Left ventricle myocardium inferior (tissue), 1 donor: ENCODE measurements around the gene ISLR2. TPM values are rescaled to one million over a fixed set of nuclear protein-coding genes. Genes with fewer than 3 reads are reported as not detected.

ENCODE experiments used
- DNase-seq: peaks from one replicate; pipeline ENCODE4 v3.0.0-alpha.2; 2020
- H3K27ac ChIP-seq: fragments of 200-600 bp; replicated peaks from 2 replicates; pipeline ENCODE4 v1.8.0; 2021
- H3K27me3 ChIP-seq: fragments of 200-600 bp; 2 replicates; pipeline ENCODE4 v1.8.0; 2021; ENCODE audit warnings: low read depth
- H3K36me3 ChIP-seq: fragments of 200-600 bp; 2 replicates; pipeline ENCODE4 v1.8.0; 2021
- H3K4me1 ChIP-seq: fragments of 200-600 bp; 2 replicates; pipeline ENCODE4 v1.8.0; 2021
- H3K4me3 ChIP-seq: fragments of 200-600 bp; 2 replicates; pipeline ENCODE4 v1.8.0; 2021; ENCODE audit warnings: mild to moderate bottlenecking, moderate library complexity
- H3K9me3 ChIP-seq: fragments of 200-600 bp; replicated peaks from 2 replicates; pipeline ENCODE4 v1.8.0; 2021
- CTCF ChIP-seq: fragments of 200-600 bp; IDR thresholded peaks from 2 replicates; pipeline ENCODE4 v1.8.0; 2021; ENCODE audit warnings: antibody characterized with exemption, mild to moderate bottlenecking, borderline replicate concordance
- intact Hi-C: fragments of 100-400 bp; cut with micrococcal nuclease; formaldehyde crosslinking; loops from one replicate; pipeline ENCODE4 v1.11.0; 2022
- total RNA-seq: library from RNA; stranded (reverse); fragmentation: NEBNext Ultra II Directional; extraction: Animal tissue kit (Norgen Biotek cat#: 25700); gene quantifications from one replicate; pipeline ENCODE4 v1.2.1, GENCODE V29; 2021
- donor health status: DM: no; HTN: yes; CAD: no; lungs with severe emphysema.

Gene ISLR2
- total RNA-seq, 1 donor from 2014 or later = 2.6 TPM

GRCh38 chr15:74123131-74123429, 7.3 kb upstream of the ISLR2 start:
- Histone ChIP-seq H3K27me3 (peaks cover 79% of the 10 kb centered on the region), H3K36me3 (no peaks in the 10 kb centered on the region), H3K4me1 (peaks cover 10% of the 10 kb centered on the region), H3K27ac (no peak overlapping the region), H3K4me3 (no peak overlapping the region), H3K9me3 (no peaks in the 10 kb centered on the region)
- no peak for TF ChIP-seq CTCF
- DNase-seq = no peak
- intact Hi-C loops = no loop called here

DNA sequence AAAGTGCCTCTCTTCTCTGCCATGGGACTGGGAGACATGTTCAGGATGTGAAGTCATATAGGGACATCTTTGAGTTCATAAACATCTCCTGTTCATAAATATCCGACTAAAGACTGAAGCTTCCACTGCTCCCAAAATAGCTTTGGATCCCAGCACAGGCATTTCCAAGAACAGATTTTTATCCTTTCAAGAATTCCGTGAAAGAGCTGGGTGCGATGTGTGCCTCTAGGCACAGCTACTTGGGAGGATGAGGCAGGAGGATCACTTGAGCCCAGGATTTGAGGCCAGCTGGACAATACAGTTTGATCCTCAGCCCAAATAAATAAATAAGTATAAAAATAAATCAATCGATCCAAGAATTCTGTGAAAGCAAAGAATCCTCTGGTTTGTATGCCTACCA, 6.7 kb upstream of the ISLR2 start:
- Histone ChIP-seq H3K9me3 (no peaks in the 10 kb centered on the region), H3K27me3 (peaks cover 85% of the 10 kb centered on the region), H3K27ac (no peak overlapping the region), H3K4me1 (peaks cover 15% of the 10 kb centered on the region), H3K36me3 (no peaks in the 10 kb centered on the region), H3K4me3 (no peak overlapping the region)
- TF ChIP-seq CTCF = no peak
- DNase-seq = no peak
- intact Hi-C loops = no loop called here

- DNase-seq = no peak
- Histone ChIP-seq H3K27ac (no peak overlapping the region), H3K4me3 (no peak overlapping the region), H3K27me3 (peaks cover 90% of the 10 kb centered on the region), H3K4me1 (peaks cover 21% of the 10 kb centered on the region), H3K36me3 (no peaks in the 10 kb centered on the region), H3K9me3 (no peaks in the 10 kb centered on the region)
- intact Hi-C loops = no loop called here
- TF ChIP-seq CTCF = no peak
These were observed 6.2 kb upstream of the ISLR2 start for GRCh38 chr15:74124196-74124595.

- Histone ChIP-seq H3K4me1 (peaks cover 26% of the 10 kb centered on the region), H3K27me3 (peaks cover 93% of the 10 kb centered on the region), H3K4me3 (no peak overlapping the region), H3K27ac (no peak overlapping the region), H3K36me3 (no peaks in the 10 kb centered on the region), H3K9me3 (no peaks in the 10 kb centered on the region)
- no peak for DNase-seq
- intact Hi-C loops = loop anchor here (5.0 kb wide), 2 partner anchors 183 to 198 kb away; no protein-coding TSS in a partner anchor
- TF ChIP-seq CTCF = no peak
These were observed 5.6 kb upstream of the ISLR2 start for GRCh38 chr15:74124759-74125158.

GRCh38 chr15:74127255-74127953, 3.0 kb upstream of the ISLR2 start:
- peaks cover 48% of the 10 kb centered on the region for H3K4me1 ChIP-seq
- peak overlapping the region; percentile 66 for H3K4me3 ChIP-seq
- H3K9me3 ChIP-seq = no peaks in the 10 kb centered on the region
- peak; percentile 97 for TF ChIP-seq CTCF
- peaks cover 93% of the 10 kb centered on the region for H3K27me3 ChIP-seq
- intact Hi-C loops = loop anchor here (5.0 kb wide), 2 partner anchors 180 to 195 kb away; no protein-coding TSS in a partner anchor
- peak; percentile 89 for DNase-seq
- no peaks in the 10 kb centered on the region for H3K36me3 ChIP-seq
- H3K27ac ChIP-seq = peak overlapping the region; percentile 83
